Sigmoid colon (tissue), 7 donors: ENCODE measurements around the gene KLHL30. TPM values are rescaled to one million over a fixed set of nuclear protein-coding genes. Genes with fewer than 3 reads are reported as not detected.
A peak's percentile ranks its signal among the peaks of the same experiment; 100 is the strongest.

Experiments used
- DNase-seq: peaks from one replicate; pipeline ENCODE4 v3.0.0-alpha.2; 2019
- H3K27ac ChIP-seq, 4 donors: fragments of 200-600 bp; sonication (generic); one replicate each; pipeline ENCODE4 v1.5.1; 2016 to 2019; ENCODE audit warnings: mild to moderate bottlenecking in 1 of 4
- H3K27me3 ChIP-seq, 3 donors: fragments of 200-600 bp; sonication (generic); one replicate each; pipeline ENCODE4 v1.5.1; 2019; ENCODE audit warnings: mild to moderate bottlenecking in 1 of 3
- H3K36me3 ChIP-seq, 4 donors: fragments of 200-600 bp; sonication (generic); one replicate each; pipeline ENCODE4 v1.5.1; 2016 to 2019
- H3K4me1 ChIP-seq, 4 donors: fragments of 200-600 bp; sonication (generic); one replicate each; pipeline ENCODE4 v1.5.1; 2017 to 2019
- H3K4me3 ChIP-seq, 4 donors: fragments of 200-600 bp; sonication (generic); one replicate each; pipeline ENCODE4 v1.5.1; 2017 to 2019; ENCODE audit warnings: mild to moderate bottlenecking in 2 of 4, moderate library complexity in 1 of 4
- H3K9me3 ChIP-seq, 4 donors: fragments of 200-600 bp in 3 of 4; sonication (generic) in 3 of 4; one replicate each; pipeline versions ENCODE4 v1.5.1 to v1.6.1; 2013 to 2019
- CTCF ChIP-seq, 4 experiments: fragments of 450-650 bp in 3 of 4; fragments of 200-600 bp in 1 of 4; IDR thresholded peaks; one replicate each; pipeline ENCODE4 v1.5.1; 2016 to 2019; ENCODE audit warnings: antibody characterized with exemption in 4 of 4, mild to moderate bottlenecking in 3 of 4, moderate library complexity in 2 of 4
- EP300 ChIP-seq, 4 donors: sonication (generic); formaldehyde crosslinking; IDR thresholded peaks; one replicate each; pipeline ENCODE4 v1.6.1; 2017; ENCODE audit warnings: antibody characterized with exemption in 4 of 4
- POLR2A ChIP-seq, 2 donors: fragments of 450-650 bp; IDR thresholded peaks; one replicate each; pipeline ENCODE4 v1.6.1; 2016; ENCODE audit warnings: antibody characterized with exemption in 2 of 2, mild to moderate bottlenecking in 2 of 2, moderate library complexity in 2 of 2
- POLR2AphosphoS5 ChIP-seq, 4 donors: sonication (generic); formaldehyde crosslinking; IDR thresholded peaks; one replicate each; pipeline ENCODE4 v1.6.1; 2017; ENCODE audit warnings: antibody characterized with exemption in 4 of 4
- WGBS, 2 donors: extraction: QIAGEN DNeasy Blood & Tissue Kit; methylation state at CpG; one replicate each; pipeline ENCODE4 v1.1.7; 2013; 5-methylcytosine and 5-hydroxymethylcytosine counted together
- intact Hi-C: fragments of 100-400 bp; cut with DNase I; formaldehyde crosslinking; loops from one replicate; pipeline ENCODE4 v1.15.1; 2023
- polyA plus RNA-seq, 3 donors: library from polyadenylated mRNA; stranded (reverse); fragments of 200-250 nt; gene quantifications; one replicate each; pipeline ENCODE4 v1.2.3, GENCODE V29; 2013
- total RNA-seq, 4 donors: library from RNA; depleted of rRNA; stranded (reverse); fragments of >200 nt; gene quantifications; one replicate each; pipeline ENCODE4 v1.1.0, GENCODE V29; 2016
- donor health status: healthy with polysubstance abuse.
- donor health status: Bipolar disorder and iron deficiency.
- donor health status: healthy.

KLHL30 gene
- total and polyA plus RNA-seq, 7 donors: 0.19 to 3.6 (median 0.71) TPM; not detected in 2

- no peak overlapping the region for H3K4me3 ChIP-seq
- H3K9me3 ChIP-seq: no peaks in the 10 kb centered on the region
- DNase-seq: no peak
- H3K36me3 ChIP-seq: no peaks in the 10 kb centered on the region
- WGBS, 2 donors: 88 to 91% methylated on average over 20 of the region's 20 CpGs
- no peaks in the 10 kb centered on the region for H3K27me3 ChIP-seq
- H3K4me1 ChIP-seq: peaks cover 0 to 13% (median 4%) of the 10 kb centered on the region in 4 donors
- intact Hi-C loops: no loop called here
- no peak overlapping the region for H3K27ac ChIP-seq
- TF ChIP-seq EP300 (IDR thresholded peaks at IDR 0.05): no peak
- TF ChIP-seq CTCF (IDR thresholded peaks at IDR 0.05): no peak
- TF ChIP-seq POLR2A (IDR thresholded peaks at IDR 0.05): no peak
- no peak for TF ChIP-seq POLR2AphosphoS5 (IDR thresholded peaks at IDR 0.05)
Measured at GRCh38 chr2:238125127-238125885, 13.2 kb upstream of the KLHL30 start.

GRCh38 chr2:238126338-238126737 is 12.1 kb upstream of the KLHL30 start:
- WGBS, 2 donors: 94 to 95% methylated on average over 2 of the region's 2 CpGs
- Histone ChIP-seq H3K27ac (no peak overlapping the region), H3K9me3 (no peaks in the 10 kb centered on the region), H3K27me3 (no peaks in the 10 kb centered on the region), H3K4me1 (peaks cover 0 to 13% (median 4%) of the 10 kb centered on the region in 4 donors), H3K36me3 (no peaks in the 10 kb centered on the region), H3K4me3 (no peak overlapping the region)
- TF ChIP-seq POLR2AphosphoS5 (IDR thresholded peaks at IDR 0.05): no peak
- TF ChIP-seq CTCF (IDR thresholded peaks at IDR 0.05): peak in 1 of 4 experiments; percentile 8
- no peak for DNase-seq
- intact Hi-C loops: no loop called here

- no peaks in the 10 kb centered on the region for H3K9me3 ChIP-seq
Measured at GRCh38 chr2:238126775-238127164, 11.7 kb upstream of the KLHL30 start.

GRCh38 chr2:238127165-238128060 is 11.1 kb upstream of the KLHL30 start:
- peak; percentile 84 for DNase-seq
- H3K4me3 ChIP-seq: peak overlapping the region in 3 of 4 donors; percentile 19 to 48 (median 22)
- H3K27me3 ChIP-seq: no peaks in the 10 kb centered on the region
- peak overlapping the region in 1 of 4 donors; percentile 24 for H3K27ac ChIP-seq
- 50 to 56% methylated on average over 36 of the region's 36 CpGs for WGBS, 2 donors
- no peaks in the 10 kb centered on the region for H3K36me3 ChIP-seq
- peaks cover 0 to 13% (median 4%) of the 10 kb centered on the region in 4 donors for H3K4me1 ChIP-seq
- intact Hi-C loops: no loop called here
- no peak for TF ChIP-seq EP300 (IDR thresholded peaks at IDR 0.05)
- no peak for TF ChIP-seq POLR2AphosphoS5 (IDR thresholded peaks at IDR 0.05)
- no peak for TF ChIP-seq POLR2A (IDR thresholded peaks at IDR 0.05)
- TF ChIP-seq CTCF (IDR thresholded peaks at IDR 0.05): no peak
- no peaks in the 10 kb centered on the region for H3K9me3 ChIP-seq

More at GRCh38 chr2:238126775-238127164, 11.7 kb upstream of the KLHL30 start:
- Histone ChIP-seq H3K27me3 (no peaks in the 10 kb centered on the region), H3K4me3 (peak overlapping the region in 1 of 4 donors; percentile 19), H3K4me1 (peaks cover 0 to 13% (median 4%) of the 10 kb centered on the region in 4 donors), H3K36me3 (no peaks in the 10 kb centered on the region), H3K27ac (no peak overlapping the region)
- intact Hi-C loops: no loop called here
- no peak for TF ChIP-seq CTCF (IDR thresholded peaks at IDR 0.05)
- TF ChIP-seq POLR2AphosphoS5 (IDR thresholded peaks at IDR 0.05): no peak
- TF ChIP-seq EP300 (IDR thresholded peaks at IDR 0.05): no peak
- TF ChIP-seq POLR2A (IDR thresholded peaks at IDR 0.05): no peak
- WGBS, 2 donors: 86 to 93% methylated on average over 2 of the region's 2 CpGs
- no peak for DNase-seq
